ENCODE measurements around the gene CSNK2A1. TPM values are rescaled to one million over a fixed set of nuclear protein-coding genes. Genes with fewer than 3 reads are reported as not detected.

The CSNK2A1 gene
- total RNA-seq, 5 donors from 2014 or later (not counting 1 experiment from before 2014, with no cell fraction given): 73.7 to 84.4 (median 77.4) TPM

GRCh38 chr20:434221-434620 lies 109.4 kb downstream of the CSNK2A1 start:
- no peaks in the 10 kb centered on the region for H3K9me3 Mint-ChIP-seq
- H3K4me1 Mint-ChIP-seq: peaks cover 53 to 74% (median 60%) of the 10 kb centered on the region in 3 donors
- 92% methylated on average over 5 of the region's 11 CpGs for WGBS (ENCODE audit: insufficient coverage)
- ChIA-PET POLR2A (no interaction called here), CTCF (interaction anchor here in 1 of 2 donors (0.6 kb wide), 1 partner anchor 28 kb away, joined by 3 read pairs; the partner anchor contains the start of gene TBC1D20)
- Histone ChIP-seq H3K27ac (ENCODE audit: low read length) (no peak overlapping the region), H3K9me3 (no peaks in the 10 kb centered on the region), H3K4me3 (ENCODE audit: control insufficient read depth in 1 of 2, extremely low read depth in 1 of 2, low read length in 1 of 2) (no peak overlapping the region), H3K36me3 (ENCODE audit: control insufficient read depth in 2 of 2, extremely low read depth in 1 of 2, insufficient read depth in 1 of 2, low read length in 1 of 2) (peaks cover 30 to 57% of the 10 kb centered on the region in 2 donors), H3K27me3 (replicated peaks in 1 of 2; ENCODE audit: control insufficient read depth in 2 of 2, extremely low read depth in 1 of 2, insufficient read depth in 2 of 2, low read length in 1 of 2) (no peaks in the 10 kb centered on the region), H3K4me1 (ENCODE audit: control insufficient read depth in 1 of 2, extremely low read depth in 1 of 2, insufficient read depth in 2 of 2, low read length in 2 of 2) (peaks cover 17 to 75% of the 10 kb centered on the region in 2 experiments)
- H3K4me3 Mint-ChIP-seq: peak overlapping the region in 2 of 3 donors; percentile 1 to 59
- DNase-seq (no peak), ATAC-seq (replicated peaks in 1 of 4) (no peak)
- H3K27ac Mint-ChIP-seq: peak overlapping the region; percentile 16 to 92
- H3K36me3 Mint-ChIP-seq: peaks cover 30% of the 10 kb centered on the region
- no peaks in the 10 kb centered on the region for H3K27me3 Mint-ChIP-seq

DNA sequence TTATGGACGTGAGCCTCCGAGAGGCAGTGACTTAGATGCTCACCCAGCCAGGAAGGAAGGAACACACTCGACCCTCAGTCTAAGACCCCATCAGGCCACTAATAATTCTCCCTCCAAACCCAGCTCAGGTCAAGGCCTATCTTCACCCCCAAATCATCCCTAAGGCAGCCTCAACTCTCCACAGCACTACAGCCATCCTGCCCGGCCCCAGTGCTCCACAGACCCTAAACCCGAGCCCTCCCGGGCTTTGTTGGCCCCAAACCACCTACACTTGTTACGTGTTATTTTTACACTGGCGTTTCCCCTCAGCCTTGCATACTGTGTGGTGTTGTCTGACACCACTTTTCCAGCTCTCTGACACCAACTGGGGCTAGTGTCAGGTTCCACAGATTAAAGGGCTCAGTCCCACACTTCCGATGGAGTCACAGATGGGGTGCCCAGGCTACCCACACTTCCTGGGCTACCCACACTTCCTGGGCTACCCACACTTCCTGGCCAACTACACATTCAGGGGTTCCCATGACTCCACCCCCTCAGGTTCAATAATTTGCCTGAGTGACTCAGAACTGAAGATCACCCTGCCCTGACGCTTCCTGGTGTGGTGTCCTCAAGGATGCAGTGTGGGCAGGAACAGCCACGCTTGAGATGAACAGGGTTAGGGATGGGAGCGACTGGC lies 110.2 kb downstream of the CSNK2A1 start:
- H3K27ac ChIP-seq (ENCODE audit: low read length): peak overlapping the region; percentile 59
- WGBS (ENCODE audit: insufficient coverage): 17% methylated on average over 9 of the region's 12 CpGs
- peaks cover 31% of the 10 kb centered on the region for H3K36me3 Mint-ChIP-seq
- peak; percentile 52 to 80 (median 72) for ATAC-seq (replicated peaks in 1 of 4)
- no peak overlapping the region for H3K4me3 ChIP-seq (ENCODE audit: control insufficient read depth in 1 of 2, extremely low read depth in 1 of 2, low read length in 1 of 2)
- H3K36me3 ChIP-seq (ENCODE audit: control insufficient read depth in 2 of 2, extremely low read depth in 1 of 2, insufficient read depth in 1 of 2, low read length in 1 of 2): peaks cover 33 to 63% of the 10 kb centered on the region in 2 donors
- H3K9me3 Mint-ChIP-seq: no peaks in the 10 kb centered on the region
- H3K27me3 ChIP-seq (replicated peaks in 1 of 2; ENCODE audit: control insufficient read depth in 2 of 2, extremely low read depth in 1 of 2, insufficient read depth in 2 of 2, low read length in 1 of 2): no peaks in the 10 kb centered on the region
- H3K4me3 Mint-ChIP-seq: peak overlapping the region; percentile 13 to 59 (median 17)
- H3K4me1 ChIP-seq (ENCODE audit: control insufficient read depth in 1 of 2, extremely low read depth in 1 of 2, insufficient read depth in 2 of 2, low read length in 2 of 2): peaks cover 13 to 67% of the 10 kb centered on the region in 2 experiments
- peak in 31 of 35 experiments; percentile 13 to 73 (median 41) for DNase-seq
- H3K27me3 Mint-ChIP-seq: no peaks in the 10 kb centered on the region
- peaks cover 45 to 67% (median 52%) of the 10 kb centered on the region in 3 donors for H3K4me1 Mint-ChIP-seq
- peak overlapping the region; percentile 88 to 92 for H3K27ac Mint-ChIP-seq
- H3K9me3 ChIP-seq: no peaks in the 10 kb centered on the region
- ChIA-PET CTCF (no interaction called here), POLR2A (no interaction called here)

DNA sequence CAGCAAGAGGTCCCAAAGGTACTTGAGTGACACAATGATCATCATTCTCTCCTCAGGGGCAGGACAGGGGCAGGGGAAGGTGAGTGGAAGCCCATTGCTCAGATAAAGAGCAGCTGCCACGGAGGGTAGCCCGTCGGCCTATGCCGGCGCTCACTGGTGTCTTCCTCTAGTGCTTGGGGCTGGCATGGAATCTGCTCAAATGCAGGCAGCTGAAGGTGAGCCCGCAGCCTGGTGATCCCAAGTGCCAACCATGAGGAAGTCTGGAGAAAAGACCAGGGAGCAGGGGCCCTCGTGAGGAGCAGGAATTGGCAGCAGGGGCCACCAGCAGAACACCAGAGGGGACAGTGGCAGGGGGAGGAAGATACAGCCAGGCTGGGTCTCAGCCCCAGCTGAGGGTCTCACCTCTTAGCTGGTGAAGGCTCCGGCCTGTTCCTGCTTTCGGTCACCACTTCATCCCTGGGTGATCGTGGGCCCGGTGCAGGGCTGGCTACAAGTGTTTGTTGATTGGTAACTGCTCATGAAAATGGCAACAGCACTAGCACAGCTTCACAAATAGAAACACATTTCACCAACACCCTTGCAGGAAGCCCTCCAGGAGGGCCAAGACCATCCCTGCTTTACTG lies 110.8 kb downstream of the CSNK2A1 start:
- DNase-seq (no peak), ATAC-seq (replicated peaks in 1 of 4) (peak in 1 of 4 experiments; percentile 7)
- no peaks in the 10 kb centered on the region for H3K27me3 ChIP-seq (replicated peaks in 1 of 2; ENCODE audit: control insufficient read depth in 2 of 2, extremely low read depth in 1 of 2, insufficient read depth in 2 of 2, low read length in 1 of 2)
- ChIA-PET POLR2A (no interaction called here), CTCF (no interaction called here)
- 95% methylated on average over 9 of the region's 11 CpGs for WGBS (ENCODE audit: insufficient coverage)
- peaks cover 35% of the 10 kb centered on the region for H3K36me3 Mint-ChIP-seq
- H3K36me3 ChIP-seq (ENCODE audit: control insufficient read depth in 2 of 2, extremely low read depth in 1 of 2, insufficient read depth in 1 of 2, low read length in 1 of 2): peaks cover 33 to 66% of the 10 kb centered on the region in 2 donors
- peak overlapping the region; percentile 59 for H3K27ac ChIP-seq (ENCODE audit: low read length)
- H3K4me1 Mint-ChIP-seq: peaks cover 39 to 60% (median 46%) of the 10 kb centered on the region in 3 donors
- H3K9me3 ChIP-seq: no peaks in the 10 kb centered on the region
- H3K4me3 ChIP-seq (ENCODE audit: control insufficient read depth in 1 of 2, extremely low read depth in 1 of 2, low read length in 1 of 2): no peak overlapping the region
- H3K4me1 ChIP-seq (ENCODE audit: control insufficient read depth in 1 of 2, extremely low read depth in 1 of 2, insufficient read depth in 2 of 2, low read length in 2 of 2): peaks cover 9 to 61% of the 10 kb centered on the region in 2 experiments
- H3K9me3 Mint-ChIP-seq: no peaks in the 10 kb centered on the region
- peak overlapping the region; percentile 88 to 92 for H3K27ac Mint-ChIP-seq
- no peaks in the 10 kb centered on the region for H3K27me3 Mint-ChIP-seq
- H3K4me3 Mint-ChIP-seq: peak overlapping the region in 1 of 3 donors; percentile 59

- 96% methylated on average over 10 of the region's 13 CpGs for WGBS (ENCODE audit: insufficient coverage)
- ATAC-seq (replicated peaks in 1 of 4) (no peak), DNase-seq (no peak)
- Mint-ChIP-seq H3K27me3 (no peaks in the 10 kb centered on the region), H3K4me1 (peaks cover 33 to 54% (median 40%) of the 10 kb centered on the region in 3 donors), H3K9me3 (no peaks in the 10 kb centered on the region), H3K4me3 (no peak overlapping the region), H3K36me3 (peaks cover 34% of the 10 kb centered on the region), H3K27ac (no peak overlapping the region)
- Histone ChIP-seq H3K27me3 (replicated peaks in 1 of 2; ENCODE audit: control insufficient read depth in 2 of 2, extremely low read depth in 1 of 2, insufficient read depth in 2 of 2, low read length in 1 of 2) (no peaks in the 10 kb centered on the region), H3K4me3 (ENCODE audit: control insufficient read depth in 1 of 2, extremely low read depth in 1 of 2, low read length in 1 of 2) (no peak overlapping the region), H3K36me3 (ENCODE audit: control insufficient read depth in 2 of 2, extremely low read depth in 1 of 2, insufficient read depth in 1 of 2, low read length in 1 of 2) (peaks cover 33 to 69% of the 10 kb centered on the region in 2 donors), H3K27ac (ENCODE audit: low read length) (no peak overlapping the region), H3K4me1 (ENCODE audit: control insufficient read depth in 1 of 2, extremely low read depth in 1 of 2, insufficient read depth in 2 of 2, low read length in 2 of 2) (peaks cover 6 to 55% of the 10 kb centered on the region in 2 experiments), H3K9me3 (no peaks in the 10 kb centered on the region)
- CTCF ChIA-PET: interaction anchor here in 1 of 2 donors (1.2 kb wide), 1 partner anchor 80 kb away, joined by 3 read pairs; no protein-coding TSS in a partner anchor
- POLR2A ChIA-PET: no interaction called here
Observed at GRCh38 chr20:432208-432607, 111.4 kb downstream of the CSNK2A1 start.

DNA sequence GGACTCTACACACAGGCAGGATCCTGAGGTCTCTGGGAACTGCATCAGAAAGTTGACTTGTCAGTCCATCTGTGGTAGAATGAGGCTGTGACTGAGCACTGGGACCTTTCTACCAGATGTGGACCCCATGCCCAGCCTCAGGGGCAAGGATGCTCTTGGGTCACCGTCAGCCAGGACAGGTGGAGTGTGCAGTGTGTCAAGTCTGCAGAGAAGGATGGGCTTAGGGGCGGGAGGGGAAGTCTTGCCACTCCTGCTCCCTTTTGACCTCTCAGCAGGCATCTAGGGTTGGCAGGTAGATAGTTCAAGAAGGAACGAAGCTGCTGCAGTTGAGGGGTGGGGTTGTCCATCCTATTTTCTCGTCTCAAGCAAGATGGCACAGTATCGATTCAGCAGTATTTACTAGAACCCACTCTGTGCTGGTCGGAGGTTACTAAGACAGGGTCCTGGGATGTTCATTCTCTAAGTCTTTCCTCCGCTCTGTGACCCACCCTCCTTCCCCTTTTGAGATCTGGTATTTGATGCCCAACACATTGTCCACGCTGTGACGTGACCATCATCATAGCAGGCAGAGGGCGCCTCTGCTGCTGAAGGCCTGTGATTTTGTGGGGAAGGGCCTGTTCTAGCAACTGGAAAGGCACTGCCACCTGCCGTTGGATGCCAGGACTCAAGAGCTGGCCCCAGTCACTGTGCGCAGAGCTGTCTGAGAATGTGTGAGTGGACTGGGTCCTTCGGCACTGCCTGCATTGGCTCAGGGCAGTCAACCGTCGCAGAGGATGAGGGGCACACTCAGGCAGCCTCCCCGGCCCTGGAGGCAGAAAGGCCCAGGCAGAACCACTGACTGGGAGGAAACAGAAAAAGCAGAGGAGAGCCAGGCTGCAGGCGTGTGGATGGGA lies 112.3 kb downstream of the CSNK2A1 start:
- Histone ChIP-seq H3K4me3 (ENCODE audit: control insufficient read depth in 1 of 2, extremely low read depth in 1 of 2, low read length in 1 of 2) (no peak overlapping the region), H3K27ac (ENCODE audit: low read length) (no peak overlapping the region), H3K36me3 (ENCODE audit: control insufficient read depth in 2 of 2, extremely low read depth in 1 of 2, insufficient read depth in 1 of 2, low read length in 1 of 2) (peaks cover 28 to 67% of the 10 kb centered on the region in 2 donors), H3K27me3 (replicated peaks in 1 of 2; ENCODE audit: control insufficient read depth in 2 of 2, extremely low read depth in 1 of 2, insufficient read depth in 2 of 2, low read length in 1 of 2) (no peaks in the 10 kb centered on the region), H3K9me3 (no peaks in the 10 kb centered on the region), H3K4me1 (ENCODE audit: control insufficient read depth in 1 of 2, extremely low read depth in 1 of 2, insufficient read depth in 2 of 2, low read length in 2 of 2) (peaks cover 6 to 46% of the 10 kb centered on the region in 2 experiments)
- peak in 1 of 4 experiments; percentile 58 for ATAC-seq (replicated peaks in 1 of 4)
- Mint-ChIP-seq H3K4me3 (no peak overlapping the region), H3K9me3 (no peaks in the 10 kb centered on the region), H3K36me3 (peaks cover 35% of the 10 kb centered on the region), H3K27ac (peak overlapping the region in 1 of 2 donors; percentile 34), H3K4me1 (peaks cover 32 to 49% (median 38%) of the 10 kb centered on the region in 3 donors), H3K27me3 (no peaks in the 10 kb centered on the region)
- ChIA-PET POLR2A (no interaction called here), CTCF (interaction anchor here in 1 of 2 donors (0.9 to 1.2 kb wide), 2 partner anchors 77 to 79 kb away, joined by 3 read pairs; no protein-coding TSS in a partner anchor)
- WGBS (ENCODE audit: insufficient coverage): 79% methylated on average over 14 of the region's 17 CpGs
- peak in 15 of 35 experiments; percentile 8 to 52 (median 22) for DNase-seq
